ENCODE results near the gene COL6A2.

COL6A2 gene

DNA sequence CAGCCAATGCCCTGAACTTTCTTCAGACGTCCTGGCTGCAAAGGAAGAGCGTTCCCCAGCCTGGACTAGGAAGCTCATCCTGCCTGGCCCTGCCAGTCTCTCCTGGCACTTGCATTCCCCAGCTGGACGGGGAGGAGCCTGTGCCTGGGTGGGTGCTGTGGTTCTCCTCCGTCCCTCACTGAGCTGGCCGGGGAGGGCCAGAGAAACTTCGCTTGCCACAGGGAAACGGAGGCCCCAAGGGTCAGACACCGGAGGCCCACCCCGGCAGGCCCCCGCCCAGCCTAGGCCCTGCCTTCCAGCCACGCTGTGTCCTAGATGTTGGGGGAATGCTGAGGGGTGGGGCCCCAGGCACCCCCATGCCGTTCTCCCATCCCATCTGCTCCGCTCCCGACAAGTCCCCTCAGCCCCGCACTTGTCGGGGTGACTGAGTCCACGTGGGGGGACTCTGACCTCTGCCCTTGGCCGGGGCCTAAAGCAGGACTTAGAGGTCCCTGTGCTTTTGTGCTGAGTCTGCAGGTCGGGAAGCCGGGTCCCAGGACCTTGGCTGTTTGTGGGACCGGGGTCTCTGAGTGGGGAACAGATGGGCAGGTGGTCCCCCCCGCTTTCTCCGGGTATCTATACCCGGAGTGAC lies 52.7 kb downstream of the COL6A2 start:
- Histone ChIP-seq H2AFZ (no peak overlapping the region), H3K9me3 (ENCODE audit: control insufficient read depth, low read length) (no peaks in the 10 kb centered on the region), H3K4me1 (no peaks in the 10 kb centered on the region), H3K4me3 (ENCODE audit: low read depth, low read length) (no peak overlapping the region), H3K9ac (no peak overlapping the region), H3K4me2 (ENCODE audit: low read length) (no peak overlapping the region), H3K36me3 (ENCODE audit: control insufficient read depth, insufficient read depth, low read length) (no peaks in the 10 kb centered on the region), H3K27me3 (ENCODE audit: control insufficient read depth, insufficient read depth, low read length) (no peaks in the 10 kb centered on the region), H3K27ac (no peak overlapping the region), H3K79me2 (no peaks in the 10 kb centered on the region)
- TF ChIP-seq, protein P1, sequence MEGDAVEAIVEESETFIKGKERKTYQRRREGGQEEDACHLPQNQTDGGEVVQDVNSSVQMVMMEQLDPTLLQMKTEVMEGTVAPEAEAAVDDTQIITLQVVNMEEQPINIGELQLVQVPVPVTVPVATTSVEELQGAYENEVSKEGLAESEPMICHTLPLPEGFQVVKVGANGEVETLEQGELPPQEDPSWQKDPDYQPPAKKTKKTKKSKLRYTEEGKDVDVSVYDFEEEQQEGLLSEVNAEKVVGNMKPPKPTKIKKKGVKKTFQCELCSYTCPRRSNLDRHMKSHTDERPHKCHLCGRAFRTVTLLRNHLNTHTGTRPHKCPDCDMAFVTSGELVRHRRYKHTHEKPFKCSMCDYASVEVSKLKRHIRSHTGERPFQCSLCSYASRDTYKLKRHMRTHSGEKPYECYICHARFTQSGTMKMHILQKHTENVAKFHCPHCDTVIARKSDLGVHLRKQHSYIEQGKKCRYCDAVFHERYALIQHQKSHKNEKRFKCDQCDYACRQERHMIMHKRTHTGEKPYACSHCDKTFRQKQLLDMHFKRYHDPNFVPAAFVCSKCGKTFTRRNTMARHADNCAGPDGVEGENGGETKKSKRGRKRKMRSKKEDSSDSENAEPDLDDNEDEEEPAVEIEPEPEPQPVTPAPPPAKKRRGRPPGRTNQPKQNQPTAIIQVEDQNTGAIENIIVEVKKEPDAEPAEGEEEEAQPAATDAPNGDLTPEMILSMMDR (IDR thresholded peaks at IDR 0.05) = no peak

DNA sequence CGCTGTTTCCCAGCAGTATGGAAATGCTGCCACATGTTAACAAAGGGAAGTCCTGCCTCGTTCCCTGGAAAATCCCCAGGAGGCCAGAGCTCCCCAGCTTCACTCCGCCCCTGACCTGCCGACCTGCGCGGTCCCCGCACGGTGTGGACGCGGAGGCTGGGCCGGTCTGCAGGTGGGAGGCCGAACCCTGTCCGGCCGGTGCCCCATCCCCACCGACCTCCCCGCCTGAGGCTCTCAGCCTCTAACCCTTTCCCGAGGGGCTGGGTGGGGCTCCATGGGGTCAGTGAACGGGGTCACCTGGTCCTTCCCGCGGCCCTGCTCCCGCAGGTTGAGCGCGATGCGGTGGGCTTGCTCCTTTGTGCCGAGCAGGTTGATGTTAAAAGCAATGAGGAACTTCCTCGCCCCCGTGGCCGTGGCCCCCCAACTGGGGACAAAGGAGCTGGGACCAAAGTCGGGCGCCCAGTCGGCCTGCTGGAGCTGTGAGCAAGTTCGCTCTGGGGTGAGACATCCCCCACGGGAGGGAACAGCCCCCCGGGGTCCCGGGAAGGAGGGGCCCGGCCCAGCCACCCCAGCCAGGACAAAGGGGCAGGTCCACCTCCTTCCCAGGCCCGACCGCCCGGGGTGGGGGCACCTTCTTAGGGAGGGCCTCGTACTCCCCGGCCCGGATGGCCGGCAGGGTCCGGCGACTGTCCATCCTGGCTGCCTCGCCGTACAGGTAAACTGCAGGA lies 53.5 kb downstream of the COL6A2 start:
- H3K27me3 ChIP-seq (ENCODE audit: control insufficient read depth, insufficient read depth, low read length) = no peaks in the 10 kb centered on the region
- no peaks in the 10 kb centered on the region for H3K79me2 ChIP-seq
- no peak overlapping the region for H3K9ac ChIP-seq
- no peaks in the 10 kb centered on the region for H3K9me3 ChIP-seq (ENCODE audit: control insufficient read depth, low read length)
- no peak overlapping the region for H3K27ac ChIP-seq
- H3K4me1 ChIP-seq = no peaks in the 10 kb centered on the region
- no peaks in the 10 kb centered on the region for H3K36me3 ChIP-seq (ENCODE audit: control insufficient read depth, insufficient read depth, low read length)
- H3K4me2 ChIP-seq (ENCODE audit: low read length) = no peak overlapping the region
- no peak overlapping the region for H3K4me3 ChIP-seq (ENCODE audit: low read depth, low read length)
- TF ChIP-seq, protein P1 (IDR thresholded peaks at IDR 0.05) = no peak
- H2AFZ ChIP-seq = no peak overlapping the region

DNA sequence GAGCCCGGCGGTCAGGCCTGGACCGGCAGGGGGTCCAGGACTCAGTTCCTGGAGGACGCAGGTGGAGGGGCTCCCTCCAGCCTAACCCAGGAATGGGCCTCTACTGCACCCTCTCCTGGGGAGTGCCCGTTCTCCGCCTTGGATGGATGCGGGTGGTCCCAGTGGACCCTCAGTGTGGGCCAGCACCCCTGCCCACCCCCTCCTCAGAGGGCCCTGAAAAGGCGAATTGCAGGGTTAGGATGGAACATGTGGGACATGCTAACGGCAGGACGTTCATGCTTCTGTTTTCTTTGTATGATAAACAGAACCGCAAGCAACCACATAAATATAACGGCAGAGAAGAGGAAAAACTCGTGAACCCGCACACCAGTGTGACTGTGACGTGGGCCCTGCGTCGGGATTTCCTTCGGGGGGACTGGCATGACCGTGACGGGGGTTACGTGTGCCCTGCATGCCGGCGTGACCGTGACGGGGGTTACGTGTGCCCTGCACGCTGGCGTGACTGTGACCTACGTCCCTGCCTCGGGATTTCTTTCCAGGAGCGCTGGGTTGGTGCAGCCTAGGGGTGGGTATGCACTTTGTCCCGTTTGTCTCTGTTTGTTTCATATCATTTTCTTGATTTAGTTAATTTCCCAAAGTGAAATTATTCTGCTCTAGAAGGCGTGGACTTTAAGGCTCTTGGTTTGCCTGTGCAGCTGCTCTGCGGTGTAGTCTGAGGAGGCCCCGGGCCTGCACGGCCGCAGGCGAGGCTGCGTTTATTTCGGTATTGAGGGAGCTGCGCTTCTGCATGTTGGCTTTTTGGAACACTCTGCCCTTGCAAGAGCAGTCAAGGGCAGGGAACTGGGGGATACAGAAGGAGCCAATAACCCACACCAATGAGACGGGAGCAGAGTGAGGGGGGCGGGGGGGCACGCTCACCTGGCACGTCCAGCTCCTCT lies 54.3 kb downstream of the COL6A2 start:
- Histone ChIP-seq H3K4me1 (no peaks in the 10 kb centered on the region), H3K79me2 (no peaks in the 10 kb centered on the region), H3K9me3 (ENCODE audit: control insufficient read depth, low read length) (no peaks in the 10 kb centered on the region), H2AFZ (no peak overlapping the region), H3K27ac (no peak overlapping the region), H3K27me3 (ENCODE audit: control insufficient read depth, insufficient read depth, low read length) (no peaks in the 10 kb centered on the region), H3K4me2 (ENCODE audit: low read length) (no peak overlapping the region), H3K36me3 (ENCODE audit: control insufficient read depth, insufficient read depth, low read length) (no peaks in the 10 kb centered on the region), H3K4me3 (ENCODE audit: low read depth, low read length) (no peak overlapping the region), H3K9ac (no peak overlapping the region)
- TF ChIP-seq, protein P1 (IDR thresholded peaks at IDR 0.05) = no peak

DNA sequence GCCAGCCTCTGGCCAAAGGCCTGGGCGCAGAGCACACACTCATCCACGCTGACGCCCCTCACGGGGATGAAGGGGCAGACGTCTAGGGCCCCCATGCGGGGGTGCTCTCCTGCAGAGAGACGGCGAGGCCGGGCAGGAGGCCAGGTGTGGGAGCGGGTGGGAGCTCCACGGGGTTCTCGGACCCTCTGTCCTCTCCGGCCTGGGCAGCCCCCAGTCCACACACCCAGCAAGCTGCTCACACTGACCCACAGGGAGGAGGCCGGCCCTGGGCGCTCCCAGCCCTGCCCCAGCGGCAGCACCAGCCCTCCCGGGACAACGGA lies 55.0 kb downstream of the COL6A2 start:
- Histone ChIP-seq H2AFZ (no peak overlapping the region), H3K4me3 (ENCODE audit: low read depth, low read length) (no peak overlapping the region), H3K79me2 (no peaks in the 10 kb centered on the region), H3K36me3 (ENCODE audit: control insufficient read depth, insufficient read depth, low read length) (no peaks in the 10 kb centered on the region), H3K4me1 (no peaks in the 10 kb centered on the region), H3K9me3 (ENCODE audit: control insufficient read depth, low read length) (no peaks in the 10 kb centered on the region), H3K27ac (no peak overlapping the region), H3K4me2 (ENCODE audit: low read length) (peak overlapping the region; percentile 22), H3K9ac (no peak overlapping the region), H3K27me3 (ENCODE audit: control insufficient read depth, insufficient read depth, low read length) (no peaks in the 10 kb centered on the region)
- TF ChIP-seq, protein P1 (IDR thresholded peaks at IDR 0.05) = no peak

All from parathyroid adenoma (tissue), 2 donors.